NCI-H146 treated with DMSO at 0.1 percent for 48 hours (cell line): Measurements from ENCODE around the gene LDLRAD4.

Experiments
- DNase-seq: peaks from one replicate; lab custom pipeline; 2025; ENCODE audit not compliant: unreplicated experiment; lab: John Stamatoyannopoulos, UW

LDLRAD4 gene

DNA sequence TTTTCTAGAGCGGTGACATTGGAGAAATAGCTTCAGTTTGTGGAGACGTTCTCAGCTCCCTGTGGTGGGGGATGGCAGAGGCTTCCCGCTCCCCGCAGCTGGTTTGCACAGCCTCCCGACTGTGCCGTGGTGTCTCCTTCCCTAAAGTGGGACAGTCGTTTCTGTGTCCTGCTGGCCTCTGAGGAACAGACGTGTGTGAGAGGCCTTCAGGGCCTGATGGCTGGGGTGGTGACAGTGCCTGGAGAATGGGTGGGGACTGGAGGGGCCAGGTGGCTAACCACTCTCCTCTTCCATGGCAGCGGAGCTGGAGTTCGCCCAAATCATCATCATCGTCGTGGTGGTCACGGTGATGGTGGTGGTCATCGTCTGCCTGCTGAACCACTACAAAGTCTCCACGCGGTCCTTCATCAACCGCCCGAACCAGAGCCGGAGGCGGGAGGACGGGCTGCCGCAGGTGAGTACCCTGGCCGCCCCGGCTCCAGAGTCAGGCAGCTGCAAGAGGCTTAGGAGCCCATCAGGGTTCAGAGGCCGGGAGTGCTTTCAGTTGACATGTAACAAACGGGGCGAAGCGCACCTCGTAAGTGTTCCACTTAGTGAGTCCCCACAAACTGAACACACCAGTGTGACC, 402.4 kb downstream of the LDLRAD4 start:
- no peak for DNase-seq

- no peak for DNase-seq
Measured at GRCh38 chr18:13621446-13621849, 402.9 kb downstream of the LDLRAD4 start.

- no peak for DNase-seq
Measured at GRCh38 chr18:13621886-13622619, 403.5 kb downstream of the LDLRAD4 start.

- no peak for DNase-seq
Measured at GRCh38 chr18:13622751-13623150, 404.2 kb downstream of the LDLRAD4 start.

DNA sequence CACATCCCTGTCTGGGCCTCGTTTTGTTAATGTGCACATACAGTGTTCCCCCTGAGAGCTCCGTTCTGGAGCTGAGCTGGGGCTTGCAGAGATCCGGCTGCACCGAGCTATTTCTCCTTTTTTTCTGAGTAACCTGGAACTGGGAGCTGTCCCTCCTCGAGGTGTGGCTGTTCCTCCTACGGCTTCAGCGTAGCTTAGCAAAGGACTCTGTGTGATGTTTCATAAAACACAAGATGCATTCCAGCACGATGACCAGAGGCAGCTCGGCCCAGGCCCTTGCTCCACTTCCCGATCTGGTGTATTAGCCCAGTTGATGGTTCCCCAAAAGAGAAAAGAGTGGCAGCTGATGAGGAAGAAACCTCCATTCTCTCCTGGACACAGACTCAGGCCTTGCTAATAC, 404.8 kb downstream of the LDLRAD4 start:
- no peak for DNase-seq

GRCh38 chr18:13623871-13624270, 405.3 kb downstream of the LDLRAD4 start:
- DNase-seq = no peak

DNA sequence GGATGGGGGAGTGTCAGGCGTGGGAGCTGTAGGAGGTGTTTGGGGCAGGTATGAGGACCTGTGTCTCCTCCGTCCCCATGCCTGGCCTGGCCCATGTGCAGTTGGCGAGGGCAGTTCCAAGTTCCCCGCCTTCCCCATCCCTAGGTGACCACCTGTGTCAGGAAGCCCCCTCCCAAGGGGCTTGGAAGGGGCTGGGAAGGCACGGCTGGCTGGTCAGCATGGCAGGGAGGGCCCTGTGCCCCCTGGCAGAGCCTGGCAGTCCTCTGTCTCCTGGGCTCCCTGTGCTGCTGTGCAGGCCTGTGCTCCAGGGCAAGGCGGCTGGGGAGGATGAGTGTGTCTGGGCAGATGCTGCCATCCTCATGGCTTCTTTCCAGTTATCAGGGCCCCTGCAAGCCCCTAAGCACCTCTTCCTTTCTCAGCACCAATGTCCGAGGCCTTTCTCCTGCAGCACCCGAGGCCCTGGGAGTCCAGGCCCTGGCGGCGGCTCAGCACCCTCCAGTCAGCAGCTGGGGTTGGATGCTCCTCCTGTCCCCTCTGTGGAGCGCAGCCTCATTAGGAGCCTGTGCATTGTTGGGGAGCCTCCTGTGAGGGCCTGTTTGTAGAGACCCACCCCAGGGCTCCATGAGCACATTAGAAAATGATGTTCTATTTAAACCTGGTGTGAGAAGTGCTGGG, 406.1 kb downstream of the LDLRAD4 start:
- no peak for DNase-seq

GRCh38 chr18:13625355-13625754, 406.8 kb downstream of the LDLRAD4 start:
- DNase-seq = no peak

DNA sequence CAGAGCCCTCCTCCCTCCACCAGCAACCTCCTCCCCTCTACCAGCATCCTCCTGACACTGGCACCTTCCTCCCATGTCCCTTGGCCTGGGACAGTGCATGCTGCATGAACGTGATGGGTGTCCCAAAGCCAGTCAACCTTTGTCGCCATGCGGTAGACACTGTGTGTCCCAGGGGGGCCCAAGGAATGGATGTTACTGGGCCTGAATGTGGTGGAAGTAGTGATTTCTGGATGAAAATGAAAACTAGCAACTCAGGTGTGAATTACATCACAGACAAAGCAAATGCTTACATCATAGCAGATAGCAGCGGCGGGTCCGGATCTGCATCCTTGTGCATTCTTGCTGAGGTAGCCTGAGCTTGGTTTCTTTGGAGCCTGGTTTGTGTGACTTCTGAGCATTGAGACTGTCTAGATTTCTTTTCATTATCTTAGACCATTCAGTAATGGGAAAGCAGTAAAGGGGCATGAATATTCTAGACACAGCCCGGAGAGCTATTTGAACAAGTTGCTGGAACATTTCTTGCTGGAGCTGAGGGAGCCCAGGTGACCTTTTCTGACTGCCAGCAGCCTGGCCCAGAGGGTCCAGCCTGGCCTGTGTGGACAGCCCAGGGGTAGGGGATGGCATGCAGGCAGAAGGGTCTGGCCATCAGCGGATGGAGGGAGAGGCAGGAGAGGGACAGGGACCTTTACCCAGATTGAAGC, 407.4 kb downstream of the LDLRAD4 start:
- no peak for DNase-seq

DNA sequence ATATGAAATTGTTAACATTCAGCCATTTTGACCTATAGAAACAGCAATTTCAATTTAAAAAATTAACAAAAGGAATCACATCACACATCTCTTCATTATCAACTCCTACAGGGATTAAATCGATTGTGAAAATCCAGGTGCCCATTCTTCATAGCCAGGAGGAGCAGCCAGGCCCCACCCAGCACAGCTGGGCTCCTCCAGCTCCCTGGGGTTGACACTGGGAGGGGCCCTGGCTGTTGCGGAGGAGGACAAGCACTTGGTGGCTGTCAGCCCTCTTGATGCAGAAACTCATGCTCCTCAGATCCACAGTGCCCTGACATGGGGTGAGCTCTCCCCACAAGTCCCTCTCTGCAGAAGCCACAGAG, 408.0 kb downstream of the LDLRAD4 start:
- DNase-seq = peak; percentile 18

- DNase-seq = no peak
Measured at GRCh38 chr18:13627639-13628038, 409.1 kb downstream of the LDLRAD4 start.

DNA sequence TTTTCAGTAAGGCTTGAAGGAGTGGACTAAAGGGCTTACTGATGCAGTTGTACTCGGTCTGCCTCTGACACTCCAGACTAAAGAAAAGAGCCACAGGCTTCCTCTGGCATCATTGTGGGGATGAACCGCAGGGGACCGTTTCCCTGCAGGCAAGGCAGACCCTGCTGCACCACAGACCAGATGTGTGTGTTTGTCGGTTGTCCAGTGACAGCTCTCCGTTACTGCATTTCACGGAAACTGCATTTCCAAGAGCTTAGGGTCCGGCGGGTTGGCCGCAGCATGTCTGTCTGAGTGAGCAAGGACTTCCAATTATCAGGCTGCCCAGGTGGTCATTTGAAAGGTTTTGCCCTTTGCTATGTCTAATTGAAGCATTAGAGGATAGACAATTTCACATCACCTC, 409.7 kb downstream of the LDLRAD4 start:
- no peak for DNase-seq

DNA sequence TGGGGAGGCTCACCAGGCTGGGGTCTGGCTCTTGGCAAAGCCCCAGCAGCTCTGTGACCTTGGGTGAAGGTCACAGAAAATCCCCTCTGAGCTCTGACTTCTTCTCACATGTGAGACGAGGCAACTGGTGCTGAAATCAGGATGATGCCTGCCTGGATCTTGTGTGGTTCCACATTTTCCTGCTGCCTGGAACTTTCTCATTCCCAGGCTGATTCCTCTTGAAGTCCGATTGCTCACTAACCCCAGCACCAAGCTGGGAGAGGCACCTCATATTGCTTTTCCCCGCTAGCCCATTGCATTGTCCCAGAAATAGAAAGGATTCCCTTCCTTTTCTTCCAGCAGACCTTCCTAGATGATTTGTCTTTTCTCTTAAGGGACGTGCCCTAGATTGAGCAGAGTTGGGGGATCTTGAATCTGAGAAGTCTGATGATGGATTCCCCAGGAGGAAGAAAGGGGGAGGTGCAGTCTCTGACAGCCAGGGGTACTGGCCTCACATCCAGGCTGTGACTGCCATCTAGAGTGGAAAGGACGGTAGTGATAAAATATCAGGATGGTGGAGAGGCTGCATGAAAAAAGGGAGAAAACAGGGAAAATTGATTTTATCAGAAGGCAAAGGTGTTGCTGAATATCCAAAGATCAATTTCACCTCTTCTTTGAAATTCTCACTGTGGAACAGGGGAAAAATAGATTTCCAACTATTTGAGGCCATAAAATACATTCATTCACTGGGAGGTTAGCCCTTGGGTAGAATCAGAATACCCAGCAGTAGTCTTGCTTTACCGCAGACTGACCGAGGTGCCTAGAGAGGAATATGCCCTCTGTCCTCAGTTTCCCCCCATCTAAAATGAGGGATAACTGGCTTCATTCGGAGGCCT, 411.5 kb downstream of the LDLRAD4 start:
- DNase-seq = peak; percentile 40

GRCh38 chr18:13630716-13631268, 412.2 kb downstream of the LDLRAD4 start:
- no peak for DNase-seq

- DNase-seq = no peak
Measured at GRCh38 chr18:13633700-13634099, 415.1 kb downstream of the LDLRAD4 start.

- no peak for DNase-seq
Measured at GRCh38 chr18:13635046-13635445, 416.5 kb downstream of the LDLRAD4 start.

- no peak for DNase-seq
Measured at GRCh38 chr18:13638719-13639595, 420.4 kb downstream of the LDLRAD4 start.

DNA sequence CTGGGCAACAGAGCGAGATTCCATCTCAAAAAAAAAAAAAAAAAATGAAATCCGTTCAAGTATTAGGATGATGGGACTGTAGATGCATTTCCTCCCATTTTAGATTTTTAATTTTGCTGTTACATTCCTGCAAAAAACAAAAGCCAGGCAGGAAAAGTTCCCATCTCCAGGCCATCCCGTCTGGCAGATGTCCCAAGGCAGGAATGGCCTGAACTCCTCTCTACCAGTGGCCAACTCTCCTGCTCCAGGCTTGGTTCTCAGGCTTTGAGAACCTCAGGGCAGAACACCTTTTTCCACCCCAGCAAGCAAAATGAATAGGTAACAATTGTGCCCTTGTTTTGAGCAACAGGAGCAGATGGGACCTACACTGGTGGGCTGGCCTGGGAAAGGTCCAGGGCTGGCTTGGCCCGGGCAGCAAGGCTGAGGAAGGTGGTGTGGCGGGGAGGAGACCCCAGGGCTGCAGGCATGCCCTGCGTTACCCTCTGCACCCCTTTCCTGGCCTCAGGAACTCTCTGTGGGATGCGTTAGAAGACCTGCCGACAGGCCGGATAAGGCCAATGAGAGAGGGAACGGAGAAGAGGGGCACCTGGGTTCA, 421.8 kb downstream of the LDLRAD4 start:
- DNase-seq = no peak
